Measurements from ENCODE around the gene TIGD3. TPM values are rescaled to one million over a fixed set of nuclear protein-coding genes. Genes with fewer than 3 reads are reported as not detected.

The TIGD3 gene
- total RNA-seq, 1 experiment from 2014 or later = not detected

- peaks cover 98% of the 10 kb centered on the region for H3K36me3 ChIP-seq
- H3K9me3 ChIP-seq (replicated peaks) = no peaks in the 10 kb centered on the region
- H3K27me3 ChIP-seq (replicated peaks) = no peaks in the 10 kb centered on the region
- no peak for DNase-seq (ENCODE audit: low read depth in 1 of 2, low spot score in 2 of 2)
- H3K27ac ChIP-seq = no peak overlapping the region
- no peak overlapping the region for H3K4me3 ChIP-seq
- H3K4me1 ChIP-seq (replicated peaks) = peaks cover 35% of the 10 kb centered on the region
Measured at GRCh38 chr11:65393513-65394079, 39.0 kb downstream of the TIGD3 start.

- H3K4me1 ChIP-seq (replicated peaks) = peaks cover 29% of the 10 kb centered on the region
- H3K9me3 ChIP-seq (replicated peaks) = no peaks in the 10 kb centered on the region
- no peak overlapping the region for H3K4me3 ChIP-seq
- H3K27me3 ChIP-seq (replicated peaks) = no peaks in the 10 kb centered on the region
- H3K36me3 ChIP-seq = peaks cover 98% of the 10 kb centered on the region
- no peak for DNase-seq (ENCODE audit: low read depth in 1 of 2, low spot score in 2 of 2)
- no peak overlapping the region for H3K27ac ChIP-seq
Measured at GRCh38 chr11:65394125-65394536, 39.6 kb downstream of the TIGD3 start.

DNA sequence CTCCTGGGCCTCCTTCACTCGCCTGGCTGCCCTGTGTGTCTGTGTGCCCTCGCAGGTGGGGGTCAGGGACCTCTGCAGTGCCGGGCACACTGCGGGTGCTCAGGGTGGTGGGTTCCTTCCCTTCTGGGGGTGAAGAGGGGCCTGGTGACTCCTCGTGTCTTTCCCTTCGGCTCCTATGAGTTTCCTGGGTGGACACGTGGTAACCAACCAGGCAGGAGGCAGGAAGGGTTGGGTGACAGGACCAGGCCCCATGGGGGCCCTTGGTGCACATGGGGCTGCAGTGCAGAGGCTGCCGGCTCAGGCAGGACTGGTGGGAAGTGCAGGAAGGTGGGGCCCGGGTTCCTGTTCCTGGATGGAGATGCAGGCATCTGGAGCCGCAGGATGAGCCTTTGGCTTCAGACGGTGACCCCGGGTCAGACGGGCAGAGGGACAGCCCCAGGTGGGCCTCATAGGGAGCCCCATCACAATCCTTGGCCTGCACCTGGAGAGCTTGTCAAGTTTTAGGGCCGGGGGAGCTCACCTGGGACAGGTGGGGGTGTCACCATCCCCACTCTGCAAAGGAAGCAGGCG lies 41.5 kb downstream of the TIGD3 start:
- Histone ChIP-seq H3K9me3 (replicated peaks) (no peaks in the 10 kb centered on the region), H3K27me3 (replicated peaks) (no peaks in the 10 kb centered on the region), H3K27ac (no peak overlapping the region), H3K36me3 (peaks cover 100% of the 10 kb centered on the region), H3K4me1 (replicated peaks) (peaks cover 10% of the 10 kb centered on the region), H3K4me3 (no peak overlapping the region)
- no peak for DNase-seq (ENCODE audit: low read depth in 1 of 2, low spot score in 2 of 2)

GRCh38 chr11:65396769-65397745 lies 42.5 kb downstream of the TIGD3 start:
- DNase-seq (ENCODE audit: low read depth in 1 of 2, low spot score in 2 of 2) = no peak
- no peak overlapping the region for H3K27ac ChIP-seq
- H3K4me3 ChIP-seq = no peak overlapping the region
- no peaks in the 10 kb centered on the region for H3K9me3 ChIP-seq (replicated peaks)
- H3K27me3 ChIP-seq (replicated peaks) = no peaks in the 10 kb centered on the region
- peaks cover under 1% of the 10 kb centered on the region for H3K4me1 ChIP-seq (replicated peaks)
- peaks cover 94% of the 10 kb centered on the region for H3K36me3 ChIP-seq

DNA sequence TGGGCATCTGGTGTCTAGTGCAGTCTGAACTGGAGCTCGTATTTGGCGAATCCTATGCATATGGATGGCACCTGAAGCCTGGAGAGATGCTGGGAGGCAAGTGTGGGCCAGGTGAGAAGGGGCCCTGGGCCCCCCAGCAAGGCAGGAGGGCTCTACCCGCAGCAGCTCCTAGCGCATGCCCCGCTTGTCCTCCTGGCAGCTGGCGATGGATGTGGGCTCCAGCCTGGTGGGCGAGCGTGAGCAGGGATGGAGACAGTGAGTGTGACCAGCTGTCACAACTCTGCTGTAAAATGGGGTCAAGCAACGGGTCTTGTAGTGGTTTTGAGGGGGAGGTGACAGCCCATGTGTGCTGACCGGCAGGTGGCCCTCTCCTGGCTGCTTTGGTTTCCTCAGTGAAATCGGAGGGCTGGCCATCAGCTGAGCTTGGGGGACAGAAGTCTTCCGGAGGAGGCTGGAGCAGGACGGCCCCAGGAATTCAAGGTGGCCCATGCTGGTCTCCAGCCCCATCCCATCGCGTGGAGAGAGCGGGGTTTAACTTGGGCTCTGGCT lies 43.9 kb downstream of the TIGD3 start:
- Histone ChIP-seq H3K27ac (no peak overlapping the region), H3K9me3 (replicated peaks) (no peaks in the 10 kb centered on the region), H3K27me3 (replicated peaks) (no peaks in the 10 kb centered on the region), H3K36me3 (peaks cover 94% of the 10 kb centered on the region), H3K4me1 (replicated peaks) (no peaks in the 10 kb centered on the region), H3K4me3 (no peak overlapping the region)
- DNase-seq (ENCODE audit: low read depth in 1 of 2, low spot score in 2 of 2) = no peak

GRCh38 chr11:65399249-65399648 lies 44.7 kb downstream of the TIGD3 start:
- Histone ChIP-seq H3K9me3 (replicated peaks) (no peaks in the 10 kb centered on the region), H3K27me3 (replicated peaks) (no peaks in the 10 kb centered on the region), H3K4me3 (no peak overlapping the region), H3K36me3 (peaks cover 94% of the 10 kb centered on the region), H3K27ac (no peak overlapping the region), H3K4me1 (replicated peaks) (no peaks in the 10 kb centered on the region)
- no peak for DNase-seq (ENCODE audit: low read depth in 1 of 2, low spot score in 2 of 2)

- Histone ChIP-seq H3K9me3 (replicated peaks) (no peaks in the 10 kb centered on the region), H3K4me3 (no peak overlapping the region), H3K27me3 (replicated peaks) (no peaks in the 10 kb centered on the region), H3K36me3 (peaks cover 94% of the 10 kb centered on the region), H3K4me1 (replicated peaks) (no peaks in the 10 kb centered on the region), H3K27ac (no peak overlapping the region)
- DNase-seq (ENCODE audit: low read depth in 1 of 2, low spot score in 2 of 2) = no peak
Measured at GRCh38 chr11:65399845-65400244, 45.3 kb downstream of the TIGD3 start.

DNA sequence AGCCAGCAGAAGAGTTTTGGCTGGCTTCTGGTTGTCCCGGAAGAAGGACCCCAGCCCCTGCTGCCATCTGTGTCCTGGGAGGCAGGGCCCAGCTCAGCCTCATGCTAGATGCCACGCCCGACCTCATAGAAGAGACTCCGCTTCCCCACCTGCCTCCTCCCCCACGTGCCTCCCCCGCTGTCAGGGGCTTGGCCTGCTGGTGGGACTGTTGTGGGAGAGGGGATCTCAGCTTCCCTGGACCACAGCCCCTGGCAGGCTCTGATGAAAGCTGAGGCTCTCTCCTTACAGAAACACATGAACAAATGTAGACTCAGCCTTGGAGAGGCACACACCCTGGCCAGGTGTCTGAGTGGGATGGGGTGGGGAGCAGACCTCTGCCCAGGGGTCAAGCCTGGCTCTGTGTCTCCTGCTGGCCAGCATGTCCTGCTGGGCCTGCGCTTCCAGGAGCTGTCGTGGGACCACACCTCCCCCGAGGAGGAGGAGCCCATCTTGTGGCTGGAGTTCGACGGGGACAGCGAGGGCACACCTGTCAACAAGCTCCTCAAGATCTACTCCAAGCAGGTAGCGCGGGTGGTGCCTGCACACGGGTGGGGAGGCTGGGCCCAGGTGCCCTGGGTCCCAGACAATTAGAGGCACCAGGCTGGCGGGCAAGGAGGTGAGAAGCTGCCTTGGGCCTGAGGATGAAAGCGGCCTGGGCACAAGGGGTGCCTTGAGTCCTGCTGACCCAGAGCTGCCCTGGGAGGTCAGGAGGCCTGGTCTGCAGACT lies 45.9 kb downstream of the TIGD3 start:
- Histone ChIP-seq H3K36me3 (peaks cover 94% of the 10 kb centered on the region), H3K27ac (no peak overlapping the region), H3K9me3 (replicated peaks) (no peaks in the 10 kb centered on the region), H3K4me3 (no peak overlapping the region), H3K27me3 (replicated peaks) (no peaks in the 10 kb centered on the region), H3K4me1 (replicated peaks) (no peaks in the 10 kb centered on the region)
- DNase-seq (ENCODE audit: low read depth in 1 of 2, low spot score in 2 of 2) = no peak

DNA sequence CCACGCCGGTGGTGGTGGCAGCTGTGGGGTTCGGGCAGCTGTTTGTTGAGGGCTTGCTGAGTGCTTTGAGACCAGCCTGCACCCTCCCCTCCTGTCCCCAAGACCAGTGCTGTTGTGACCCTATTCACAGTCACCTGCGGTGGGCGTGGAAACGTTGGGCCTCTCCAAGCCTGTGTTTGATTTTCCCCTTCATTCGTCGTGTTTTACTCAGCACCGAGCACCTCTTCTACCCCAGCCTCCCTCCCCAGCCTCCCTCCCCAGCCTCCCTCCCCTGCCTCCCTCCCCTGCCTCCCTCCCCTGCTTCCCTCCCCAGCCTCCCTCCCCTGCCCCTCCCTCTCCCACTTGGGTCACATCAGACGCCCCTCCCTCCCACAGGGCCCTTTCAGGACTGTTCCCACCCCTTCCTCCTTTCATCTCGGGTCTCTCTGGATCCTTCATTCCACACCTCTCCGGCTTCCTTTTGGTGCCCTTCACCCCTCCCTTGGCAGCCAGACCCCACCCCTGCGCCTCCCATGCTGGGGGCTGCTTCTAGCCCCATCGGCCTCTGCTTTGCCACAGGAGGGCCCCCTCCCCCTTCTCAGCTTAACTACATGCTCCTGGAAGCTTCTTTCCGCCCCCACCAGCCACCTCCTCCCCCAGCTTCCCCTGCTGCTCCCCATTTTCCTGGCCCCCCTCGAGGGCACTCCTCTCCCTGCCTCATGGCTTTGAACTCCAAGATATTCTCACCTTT lies 46.7 kb downstream of the TIGD3 start:
- no peaks in the 10 kb centered on the region for H3K27me3 ChIP-seq (replicated peaks)
- no peak for DNase-seq (ENCODE audit: low read depth in 1 of 2, low spot score in 2 of 2)
- H3K4me1 ChIP-seq (replicated peaks) = no peaks in the 10 kb centered on the region
- H3K4me3 ChIP-seq = no peak overlapping the region
- H3K36me3 ChIP-seq = peaks cover 94% of the 10 kb centered on the region
- no peaks in the 10 kb centered on the region for H3K9me3 ChIP-seq (replicated peaks)
- H3K27ac ChIP-seq = no peak overlapping the region

- H3K36me3 ChIP-seq = peaks cover 94% of the 10 kb centered on the region
- H3K4me3 ChIP-seq = no peak overlapping the region
- no peak for DNase-seq (ENCODE audit: low read depth in 1 of 2, low spot score in 2 of 2)
- H3K27ac ChIP-seq = no peak overlapping the region
- no peaks in the 10 kb centered on the region for H3K9me3 ChIP-seq (replicated peaks)
- H3K27me3 ChIP-seq (replicated peaks) = no peaks in the 10 kb centered on the region
- H3K4me1 ChIP-seq (replicated peaks) = no peaks in the 10 kb centered on the region
Measured at GRCh38 chr11:65401803-65402248, 47.3 kb downstream of the TIGD3 start.

- DNase-seq (ENCODE audit: low read depth in 1 of 2, low spot score in 2 of 2) = no peak
- Histone ChIP-seq H3K27ac (no peak overlapping the region), H3K9me3 (replicated peaks) (no peaks in the 10 kb centered on the region), H3K36me3 (peaks cover 94% of the 10 kb centered on the region), H3K4me3 (no peak overlapping the region), H3K27me3 (replicated peaks) (no peaks in the 10 kb centered on the region), H3K4me1 (replicated peaks) (no peaks in the 10 kb centered on the region)
Measured at GRCh38 chr11:65402790-65403189, 48.2 kb downstream of the TIGD3 start.

- DNase-seq (ENCODE audit: low read depth in 1 of 2, low spot score in 2 of 2) = no peak
- H3K36me3 ChIP-seq = peaks cover 94% of the 10 kb centered on the region
Measured at GRCh38 chr11:65403607-65404121, 49.1 kb downstream of the TIGD3 start.

DNA sequence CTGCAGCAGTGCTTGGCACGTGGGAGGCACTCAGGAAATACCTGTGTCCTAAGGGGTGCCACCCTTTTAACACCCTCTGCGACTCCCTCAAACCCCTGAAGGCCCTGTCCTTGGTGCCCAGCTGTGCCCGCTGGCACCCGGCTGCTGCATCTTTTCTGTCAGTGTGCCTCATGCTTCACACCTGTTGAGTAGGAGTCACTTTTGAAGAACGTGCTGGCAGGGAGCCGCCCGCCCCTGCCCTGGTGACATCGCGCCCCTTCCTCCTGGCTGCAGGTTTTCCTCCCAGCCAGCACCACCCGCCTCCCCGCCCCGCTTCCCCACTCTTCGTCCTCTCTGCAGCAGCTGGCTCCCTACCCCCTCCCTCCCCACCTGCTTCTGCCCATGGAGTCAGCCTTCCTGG lies 49.7 kb downstream of the TIGD3 start:
- Histone ChIP-seq H3K4me1 (replicated peaks) (no peaks in the 10 kb centered on the region), H3K27me3 (replicated peaks) (no peaks in the 10 kb centered on the region), H3K4me3 (no peak overlapping the region), H3K9me3 (replicated peaks) (no peaks in the 10 kb centered on the region), H3K27ac (no peak overlapping the region), H3K36me3 (peaks cover 94% of the 10 kb centered on the region)
- DNase-seq (ENCODE audit: low read depth in 1 of 2, low spot score in 2 of 2) = no peak

More at GRCh38 chr11:65403607-65404121, 49.1 kb downstream of the TIGD3 start:
- Histone ChIP-seq H3K27me3 (replicated peaks) (no peaks in the 10 kb centered on the region), H3K4me3 (no peak overlapping the region), H3K27ac (no peak overlapping the region), H3K4me1 (replicated peaks) (no peaks in the 10 kb centered on the region), H3K9me3 (replicated peaks) (no peaks in the 10 kb centered on the region)
